ENCODE data around the gene SMCR8.

Gene SMCR8

GRCh38 chr17:18344021-18344420 is 28.9 kb downstream of the SMCR8 start:
- no peak for TF ChIP-seq CTCF (IDR thresholded peaks at IDR 0.05; ENCODE audit: extremely low read depth, missing control alignments)
- peak; percentile 50 for DNase-seq (ENCODE audit: low spot score)

- no peak for TF ChIP-seq CTCF (IDR thresholded peaks at IDR 0.05; ENCODE audit: extremely low read depth, missing control alignments)
- no peak for DNase-seq (ENCODE audit: low spot score)
These were observed 38.4 kb downstream of the SMCR8 start for GRCh38 chr17:18353541-18353940.

GRCh38 chr17:18356624-18357023 is 41.5 kb downstream of the SMCR8 start:
- DNase-seq (ENCODE audit: low spot score), result no peak
- no peak for TF ChIP-seq CTCF (IDR thresholded peaks at IDR 0.05; ENCODE audit: extremely low read depth, missing control alignments)

GRCh38 chr17:18360518-18360917 is 45.4 kb downstream of the SMCR8 start:
- no peak for TF ChIP-seq CTCF (IDR thresholded peaks at IDR 0.05; ENCODE audit: extremely low read depth, missing control alignments)
- DNase-seq (ENCODE audit: low spot score), result no peak

GRCh38 chr17:18361837-18362697 is 47.0 kb downstream of the SMCR8 start:
- TF ChIP-seq CTCF (IDR thresholded peaks at IDR 0.05; ENCODE audit: extremely low read depth, missing control alignments), result no peak

GRCh38 chr17:18362698-18363100 is 47.6 kb downstream of the SMCR8 start:
- DNase-seq (ENCODE audit: low spot score), result no peak
- TF ChIP-seq CTCF (IDR thresholded peaks at IDR 0.05; ENCODE audit: extremely low read depth, missing control alignments), result no peak

More at GRCh38 chr17:18361837-18362697, 47.0 kb downstream of the SMCR8 start:
- DNase-seq (ENCODE audit: low spot score), result no peak

- no peak for TF ChIP-seq CTCF (IDR thresholded peaks at IDR 0.05; ENCODE audit: extremely low read depth, missing control alignments)
- DNase-seq (ENCODE audit: low spot score), result peak; percentile 98
These were observed 48.3 kb downstream of the SMCR8 start, which contains the start of gene SHMT1 for GRCh38 chr17:18363101-18364049. TSS of gene SHMT1 (minus strand) at chr17:18363550. CDS start at chr17:18355981, 7,569 bp downstream.

Measured in GM20000 (cell line).